Measurements from ENCODE around the gene CDC14B.

CDC14B gene

DNA sequence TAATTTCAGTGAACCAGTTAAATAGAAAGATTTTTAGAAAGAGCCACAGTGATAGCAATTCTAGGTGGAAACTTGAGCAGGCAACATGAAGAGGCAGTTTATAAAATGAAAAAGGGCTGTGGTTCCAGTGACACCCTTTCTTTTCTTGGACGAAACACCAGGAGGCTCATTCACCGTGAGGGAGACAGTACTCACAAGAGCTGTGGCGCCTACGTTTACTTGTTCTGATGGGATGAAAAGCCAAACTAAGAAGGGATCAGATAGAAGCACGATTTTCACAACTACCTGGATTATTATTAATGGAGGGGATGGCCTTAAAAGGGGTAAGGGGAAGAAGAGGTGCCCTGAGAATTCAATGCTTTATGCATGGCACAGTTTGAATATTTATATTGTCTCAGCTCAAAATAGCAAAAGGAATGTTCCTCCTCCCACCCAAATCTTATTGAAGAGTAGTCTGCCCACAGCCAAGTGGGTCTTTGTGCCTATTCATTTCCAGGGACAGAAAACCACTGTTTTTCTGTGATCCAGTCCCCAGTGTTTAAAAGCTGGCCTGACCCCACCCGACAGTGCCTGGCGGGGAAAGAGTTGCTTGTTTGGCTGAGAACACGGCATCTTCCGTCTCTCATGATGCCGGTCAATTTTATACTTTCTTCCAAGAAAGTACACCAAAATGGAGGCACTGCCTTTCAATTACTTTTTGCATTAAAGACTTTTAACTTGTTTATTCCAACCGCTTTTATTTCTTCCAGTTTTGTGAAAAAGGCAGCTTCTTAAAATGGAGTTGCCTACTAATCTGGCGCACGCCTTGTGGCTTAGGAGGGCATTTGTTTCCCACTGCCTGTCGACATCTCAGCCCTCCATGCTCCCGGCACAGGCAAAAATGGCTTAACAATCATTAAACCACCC lies 117.8 kb downstream of the CDC14B start:
- DNase-seq (ENCODE audit: low read depth) = no peak

- no peak for DNase-seq (ENCODE audit: low read depth)
Measured at GRCh38 chr9:96500696-96501632, 118.7 kb downstream of the CDC14B start.

- no peak for DNase-seq (ENCODE audit: low read depth)
Measured at GRCh38 chr9:96499257-96499656, 120.4 kb downstream of the CDC14B start.

- DNase-seq (ENCODE audit: low read depth) = no peak
Measured at GRCh38 chr9:96498796-96499195, 120.8 kb downstream of the CDC14B start.

DNA sequence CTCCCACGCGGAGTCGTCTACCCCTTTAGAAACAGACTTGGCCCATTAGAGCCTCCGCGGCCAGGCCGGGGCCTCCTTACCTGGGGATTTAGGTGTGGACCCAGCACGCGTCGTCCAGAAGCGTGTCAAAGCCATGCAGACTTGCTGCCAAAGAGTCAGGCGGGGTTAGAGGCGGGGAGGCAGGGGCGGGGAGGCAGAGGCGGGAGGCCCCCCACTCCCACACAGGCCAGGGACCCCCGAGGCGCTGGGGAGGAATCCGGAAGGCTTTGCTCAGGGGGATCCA lies 122.6 kb downstream of the CDC14B start:
- DNase-seq (ENCODE audit: low read depth) = no peak

DNA sequence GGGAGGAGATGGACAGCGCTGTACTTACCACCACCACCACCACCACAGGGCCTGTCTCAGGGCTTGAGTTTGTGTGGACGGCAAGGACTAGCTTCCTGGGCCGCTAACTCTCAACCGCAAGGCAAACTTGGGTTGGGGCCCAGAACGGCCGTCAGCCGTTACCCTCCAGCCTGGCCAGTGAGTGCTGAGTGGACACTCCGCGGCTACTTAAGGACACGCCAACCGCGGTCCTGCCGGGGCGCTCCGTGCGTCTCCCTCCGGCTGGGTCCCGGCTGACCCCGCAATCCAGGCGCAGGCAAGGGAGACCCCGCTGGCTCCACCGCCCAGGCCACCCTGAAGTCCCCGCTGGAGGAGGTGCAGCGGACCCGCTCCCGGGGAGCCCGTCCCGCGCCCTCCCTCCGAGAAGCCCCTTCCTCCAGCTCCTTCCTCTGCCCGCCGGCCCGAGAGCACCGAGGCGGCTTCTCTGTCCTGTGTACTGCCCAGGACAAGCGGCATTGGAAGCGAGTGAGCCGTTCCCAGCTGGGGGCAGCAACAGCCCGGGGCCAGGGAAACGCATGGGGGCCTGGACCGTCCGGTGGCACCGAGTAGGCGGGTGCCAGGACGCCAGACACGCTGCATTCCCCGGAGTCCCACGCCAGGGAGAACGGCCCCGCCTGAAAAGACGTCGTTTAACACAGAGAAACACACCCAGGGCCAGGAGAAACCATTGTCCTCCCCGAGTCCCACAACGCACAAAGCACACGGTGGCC lies 123.1 kb downstream of the CDC14B start:
- DNase-seq (ENCODE audit: low read depth) = no peak

DNA sequence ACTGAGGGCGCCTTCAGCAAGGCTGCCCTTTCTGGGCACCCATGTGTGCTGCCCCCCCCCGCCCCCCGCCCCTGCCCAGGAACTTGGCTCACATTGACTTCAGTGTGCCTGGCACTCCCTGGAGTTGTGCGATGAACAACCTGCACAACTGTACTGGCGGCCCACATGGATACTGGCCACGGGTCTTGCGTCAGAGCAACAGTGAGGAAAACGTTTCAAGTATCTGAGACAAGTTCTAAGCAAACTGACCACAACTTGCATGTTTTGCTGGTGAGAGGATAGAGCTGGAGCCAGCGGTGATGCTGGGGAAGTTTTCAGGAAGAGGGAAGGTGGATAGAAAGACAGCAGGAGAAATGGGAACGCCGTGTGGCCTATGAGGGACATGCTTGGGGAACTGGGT lies 124.3 kb downstream of the CDC14B start:
- no peak for DNase-seq (ENCODE audit: low read depth)

GRCh38 chr9:96494215-96494800 lies 125.3 kb downstream of the CDC14B start:
- DNase-seq (ENCODE audit: low read depth) = no peak

- DNase-seq (ENCODE audit: low read depth) = no peak
Measured at GRCh38 chr9:96493757-96494156, 125.9 kb downstream of the CDC14B start.

DNA sequence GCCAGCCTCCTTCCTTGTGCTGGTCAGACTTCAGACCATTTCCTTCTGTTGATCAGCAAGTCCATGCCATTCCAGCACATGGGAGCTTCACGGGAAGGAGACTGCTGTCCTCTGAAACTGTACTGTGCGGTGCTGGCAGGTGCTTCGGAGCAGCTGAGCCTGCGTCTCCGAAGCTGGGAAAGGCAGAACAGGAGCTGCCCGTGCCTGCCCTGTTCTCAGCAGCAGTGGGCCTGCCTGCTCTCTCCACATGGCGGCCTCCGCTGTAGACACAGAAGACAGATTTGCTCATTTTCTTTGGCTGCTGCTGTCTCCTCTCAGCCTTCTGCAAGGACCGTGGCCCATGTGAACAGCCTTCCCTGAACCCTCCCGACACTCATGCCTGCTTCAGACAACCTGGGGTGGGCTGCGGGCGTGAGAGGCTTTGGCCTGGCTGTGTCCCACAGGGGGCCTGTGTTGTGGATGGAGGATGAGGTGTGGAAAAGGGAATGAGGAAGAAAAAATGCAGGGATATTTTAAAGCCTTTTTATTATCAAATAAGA lies 126.6 kb downstream of the CDC14B start:
- no peak for DNase-seq (ENCODE audit: low read depth)

GRCh38 chr9:96491880-96492525 lies 127.6 kb downstream of the CDC14B start:
- DNase-seq (ENCODE audit: low read depth) = no peak

DNA sequence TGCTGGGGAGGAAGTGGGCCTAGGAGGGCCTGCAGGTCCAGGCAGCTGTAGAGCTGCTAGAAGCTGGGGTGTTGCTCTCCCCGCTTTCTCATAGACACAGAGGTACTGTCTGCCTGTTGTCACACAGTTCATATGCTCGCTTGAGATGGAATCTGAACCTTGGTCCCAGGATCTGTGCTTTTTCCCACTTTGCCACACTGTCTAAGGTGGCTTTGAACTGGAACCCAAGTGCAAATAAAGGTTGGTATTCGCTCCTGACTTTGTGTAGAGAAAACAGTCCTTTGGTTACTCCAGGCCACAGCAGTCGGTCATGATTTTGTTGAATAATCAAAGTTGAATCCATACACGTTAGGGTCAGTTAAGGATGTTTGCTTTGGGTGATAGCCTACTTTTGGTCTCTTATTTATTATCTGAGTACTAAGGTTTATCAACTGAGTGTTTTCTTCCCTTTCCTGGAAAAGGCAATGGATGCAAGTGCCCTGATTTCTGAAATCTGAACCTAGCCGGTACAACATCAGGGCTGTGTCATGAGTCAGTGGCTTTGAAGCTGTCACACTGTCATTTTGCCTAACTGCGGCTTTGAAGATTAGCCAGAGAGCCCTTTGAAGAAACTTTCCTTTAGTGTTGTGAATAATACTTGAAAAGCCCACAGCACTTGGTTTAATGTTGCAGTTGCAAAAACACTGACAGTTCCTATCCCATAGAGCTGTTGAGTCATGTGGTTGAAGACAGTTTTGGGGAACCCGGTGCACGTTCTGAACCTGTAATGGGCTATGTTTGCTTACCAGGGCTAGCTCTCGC lies 128.4 kb downstream of the CDC14B start:
- DNase-seq (ENCODE audit: low read depth) = no peak

- no peak for DNase-seq (ENCODE audit: low read depth)
Measured at GRCh38 chr9:96490534-96491078, 129.0 kb downstream of the CDC14B start.

GRCh38 chr9:96489482-96489979 lies 130.1 kb downstream of the CDC14B start:
- DNase-seq (ENCODE audit: low read depth) = no peak

DNA sequence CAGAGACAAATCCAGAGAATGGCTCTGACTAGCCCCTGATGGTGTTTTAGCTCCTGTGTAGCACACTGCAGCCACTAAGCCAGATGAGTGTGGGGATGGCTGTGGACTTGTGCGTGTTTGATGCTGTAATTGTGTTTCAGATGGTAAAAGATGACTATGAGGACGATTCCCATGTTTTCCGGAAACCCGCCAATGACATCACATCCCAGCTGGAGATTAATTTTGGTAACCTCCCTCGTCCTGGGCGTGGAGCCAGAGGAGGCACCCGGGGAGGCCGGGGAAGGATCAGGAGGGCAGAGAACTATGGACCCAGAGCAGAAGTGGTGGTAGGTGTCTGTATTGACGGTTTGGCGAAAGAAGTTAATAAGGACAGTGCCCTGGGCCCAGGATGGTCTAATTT lies 131.7 kb downstream of the CDC14B start:
- no peak for DNase-seq (ENCODE audit: low read depth)

- DNase-seq (ENCODE audit: low read depth) = no peak
Measured at GRCh38 chr9:96487029-96487396, 132.6 kb downstream of the CDC14B start.

DNA sequence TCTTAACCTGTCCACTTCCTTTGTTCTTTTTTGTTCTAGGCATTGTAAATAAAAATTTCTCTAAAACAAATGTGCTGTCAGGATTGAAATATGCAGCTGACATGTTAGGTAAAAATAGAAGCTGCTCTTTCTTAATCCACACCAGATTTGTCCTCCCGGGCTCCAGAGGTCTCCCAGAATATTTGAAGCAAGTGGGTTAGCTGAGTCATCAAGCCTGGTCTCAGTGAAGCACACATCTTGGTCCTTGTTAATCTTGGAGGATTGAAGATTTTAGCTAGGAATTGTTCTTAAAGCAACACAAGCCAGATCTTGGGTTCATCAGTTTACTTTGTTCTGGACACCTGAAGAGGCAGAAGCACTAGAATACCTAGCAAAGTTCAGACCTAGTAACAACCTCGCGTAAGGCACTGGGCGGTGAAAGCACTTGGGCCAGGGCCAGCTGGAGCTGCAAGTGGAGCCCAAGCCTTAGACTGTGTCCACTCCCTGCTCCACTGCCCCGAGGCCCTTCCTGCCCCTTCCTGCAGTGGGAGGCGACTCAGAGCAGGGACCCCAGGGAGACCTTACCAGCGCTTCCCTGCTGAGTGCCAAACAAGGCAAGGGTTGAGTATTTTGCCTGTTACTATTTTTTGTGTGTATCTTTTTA lies 133.1 kb downstream of the CDC14B start:
- no peak for DNase-seq (ENCODE audit: low read depth)

- DNase-seq (ENCODE audit: low read depth) = no peak
Measured at GRCh38 chr9:96485280-96485679, 134.4 kb downstream of the CDC14B start.

DNA sequence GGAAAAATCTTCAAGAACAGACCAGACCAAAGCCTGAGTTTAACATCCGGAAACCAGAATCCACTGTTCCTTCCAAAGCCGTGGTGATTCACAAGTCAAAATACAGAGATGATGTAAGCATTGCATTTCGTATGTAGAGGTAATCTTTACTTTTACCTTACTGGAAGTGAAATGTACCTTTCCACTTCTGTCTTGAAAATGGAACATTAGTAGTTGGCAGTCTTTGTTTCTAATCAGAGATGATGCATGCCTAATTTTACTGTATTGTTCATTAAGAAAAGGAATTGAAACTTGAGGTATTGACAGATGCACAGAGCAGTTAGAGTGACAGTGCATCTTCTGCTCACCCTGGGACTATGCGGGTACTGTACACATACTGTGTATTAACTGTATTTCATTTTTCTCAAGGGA lies 135.1 kb downstream of the CDC14B start:
- no peak for DNase-seq (ENCODE audit: low read depth)

Data from stimulated activated CD8-positive, alpha-beta memory T cell treated with anti-CD3 and anti-CD28 coated beads, Interleukin-12 subunit alpha, Interleukin-12 subunit beta, amount 100 ng/mL, for 4 hours (primary cell).